Measurements from ENCODE around the gene AHCYL1.
"Not testable (repeated sequence)": the region's sequence is repeated elsewhere in the genome, so short reads cannot be mapped to it uniquely, and the experiment has no call there.

AHCYL1 gene

DNA sequence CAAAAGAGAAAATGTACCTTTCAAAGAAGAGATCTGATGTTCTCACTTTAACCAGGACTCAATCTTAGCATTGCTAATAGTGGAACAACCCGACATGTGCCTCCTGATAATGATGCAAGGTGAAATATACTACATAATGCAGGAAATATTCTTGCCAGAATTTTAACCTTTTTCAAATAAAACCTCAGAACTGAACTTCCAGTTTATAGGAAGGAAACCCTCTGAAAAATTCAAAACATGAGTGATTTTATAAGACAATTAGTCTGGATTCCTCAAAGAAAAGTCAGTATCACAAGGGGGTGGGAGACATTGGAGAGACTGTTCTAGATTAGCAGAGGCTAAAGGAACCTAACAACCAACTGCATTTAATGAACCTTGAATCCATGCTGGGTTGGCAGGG, 18.1 kb downstream of the AHCYL1 start:
- no peak for FAIRE-seq

DNA sequence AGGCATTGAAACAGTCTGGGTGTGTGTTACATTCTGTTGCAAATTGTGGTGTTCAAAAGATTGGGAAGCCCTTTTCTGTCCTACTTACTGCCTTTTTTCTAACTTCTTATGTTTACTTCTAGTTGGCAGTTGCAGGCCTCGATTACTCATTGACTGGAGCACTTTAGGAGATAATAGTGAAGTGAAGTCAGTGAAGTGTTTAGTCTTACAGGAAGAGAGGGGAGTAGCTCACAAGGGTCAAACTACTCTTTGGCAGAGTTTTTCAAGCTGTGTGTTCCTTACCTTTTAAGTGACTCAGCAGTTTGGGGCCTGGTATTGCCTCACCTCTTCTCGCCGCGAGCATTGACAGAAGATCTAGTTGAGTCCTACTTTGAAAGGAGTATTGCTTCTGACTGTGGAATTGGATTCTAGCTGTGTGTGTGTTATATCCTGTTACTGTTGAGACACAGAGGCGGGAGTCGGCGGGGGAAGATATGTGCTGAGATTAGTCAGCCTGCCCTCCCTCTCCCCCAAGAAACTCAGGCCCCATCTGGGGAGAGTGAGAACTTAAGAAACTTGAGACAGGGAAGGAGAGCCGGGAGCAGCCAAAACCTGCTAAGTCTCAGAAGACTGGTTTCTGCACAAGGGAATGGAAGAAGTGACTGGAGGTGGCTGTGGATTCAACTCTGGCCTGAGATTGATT, 19.3 kb downstream of the AHCYL1 start:
- no peak for FAIRE-seq

DNA sequence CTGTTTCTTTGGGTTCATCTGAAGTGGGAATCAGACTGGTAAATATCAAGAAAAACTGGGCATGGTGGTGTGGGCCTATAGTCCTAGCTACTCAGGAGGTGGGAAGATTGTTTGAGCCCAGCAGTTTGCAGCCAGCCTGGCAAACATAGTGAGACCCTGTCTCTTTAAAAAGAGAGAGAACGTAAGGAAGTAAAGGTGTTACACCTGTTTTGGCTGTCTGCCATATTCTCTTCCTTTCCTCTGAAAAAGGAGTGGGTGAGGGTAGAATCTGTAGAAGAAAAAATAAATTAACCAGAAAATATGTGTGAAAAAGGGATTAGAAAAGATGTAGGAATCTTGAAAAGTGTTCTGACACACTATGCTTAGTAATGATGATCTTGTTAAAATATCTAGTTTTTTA, 20.0 kb downstream of the AHCYL1 start:
- no peak for FAIRE-seq

DNA sequence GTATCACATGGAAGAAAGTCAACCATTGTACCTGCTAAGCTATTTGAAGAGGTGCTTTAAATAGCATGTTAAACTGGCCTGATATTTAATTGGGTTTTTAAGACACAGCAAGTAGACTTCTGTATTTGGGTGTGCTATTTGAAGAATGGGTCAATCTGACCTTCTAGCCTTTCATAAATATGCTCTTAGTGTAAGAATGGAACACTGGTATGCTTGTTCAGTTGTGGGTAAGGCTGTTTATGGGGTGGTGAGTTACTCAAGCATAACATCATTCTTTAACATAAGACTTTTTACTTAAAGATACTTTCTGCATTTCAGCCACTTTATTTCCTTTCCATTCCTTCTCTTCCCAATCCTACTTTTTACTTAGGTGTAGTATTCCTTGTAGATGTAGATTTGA, 21.4 kb downstream of the AHCYL1 start:
- FAIRE-seq = no peak

DNA sequence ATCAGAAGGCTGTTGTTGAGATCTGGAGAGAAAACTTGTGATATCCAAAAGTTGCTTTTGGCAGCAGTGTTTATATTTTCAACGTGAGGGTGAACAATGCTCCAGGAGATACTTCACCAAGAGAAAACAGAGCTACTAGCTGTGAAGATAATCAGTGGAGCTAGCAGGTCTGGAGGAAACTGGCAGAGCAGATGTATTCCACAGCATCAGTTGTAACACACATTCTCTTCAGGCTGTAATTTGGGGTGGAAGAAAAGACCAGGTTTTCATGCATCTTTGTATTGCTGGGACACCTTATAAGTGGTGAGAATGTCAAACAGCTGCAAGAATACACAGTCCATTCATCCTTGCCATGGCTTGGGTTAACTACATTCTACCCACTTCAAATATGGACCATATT, 22.0 kb downstream of the AHCYL1 start:
- FAIRE-seq = no peak

DNA sequence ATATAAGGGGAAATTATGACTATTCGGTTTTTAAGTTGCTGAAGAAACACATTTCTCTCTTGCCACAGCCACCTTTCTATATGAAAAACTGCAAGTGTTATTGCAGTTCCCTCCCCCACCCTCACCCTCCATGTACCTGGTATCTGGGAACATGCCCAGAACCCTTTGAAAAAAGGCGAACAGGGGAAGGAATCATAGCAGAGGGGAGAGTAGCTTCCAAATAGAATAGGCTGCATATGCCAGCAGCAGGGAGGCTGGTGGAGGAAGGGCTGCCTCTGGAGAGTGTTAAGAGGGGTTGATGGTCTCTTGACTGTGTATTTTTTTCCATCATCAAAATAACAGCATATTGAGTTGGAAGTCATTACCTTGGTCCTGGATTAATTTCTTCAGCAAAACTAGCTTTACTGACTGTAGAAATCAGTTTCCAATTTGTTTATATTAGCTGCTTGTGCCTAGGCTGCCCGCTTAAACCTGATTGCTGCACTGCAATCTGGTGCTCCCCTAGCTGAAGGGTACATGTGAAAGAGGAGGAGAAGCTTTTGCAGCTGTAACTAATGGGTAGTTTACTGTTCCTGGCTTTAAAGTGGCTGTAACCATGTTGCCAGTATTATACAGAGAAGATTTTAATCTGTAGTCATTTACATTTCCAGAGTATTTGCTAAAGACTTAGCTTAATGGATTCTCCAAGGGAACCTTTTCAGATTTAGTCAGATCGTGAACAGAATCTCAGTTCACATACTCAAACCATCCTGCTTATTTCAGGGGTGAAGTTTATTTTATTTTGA, 22.7 kb downstream of the AHCYL1 start:
- no peak for FAIRE-seq

DNA sequence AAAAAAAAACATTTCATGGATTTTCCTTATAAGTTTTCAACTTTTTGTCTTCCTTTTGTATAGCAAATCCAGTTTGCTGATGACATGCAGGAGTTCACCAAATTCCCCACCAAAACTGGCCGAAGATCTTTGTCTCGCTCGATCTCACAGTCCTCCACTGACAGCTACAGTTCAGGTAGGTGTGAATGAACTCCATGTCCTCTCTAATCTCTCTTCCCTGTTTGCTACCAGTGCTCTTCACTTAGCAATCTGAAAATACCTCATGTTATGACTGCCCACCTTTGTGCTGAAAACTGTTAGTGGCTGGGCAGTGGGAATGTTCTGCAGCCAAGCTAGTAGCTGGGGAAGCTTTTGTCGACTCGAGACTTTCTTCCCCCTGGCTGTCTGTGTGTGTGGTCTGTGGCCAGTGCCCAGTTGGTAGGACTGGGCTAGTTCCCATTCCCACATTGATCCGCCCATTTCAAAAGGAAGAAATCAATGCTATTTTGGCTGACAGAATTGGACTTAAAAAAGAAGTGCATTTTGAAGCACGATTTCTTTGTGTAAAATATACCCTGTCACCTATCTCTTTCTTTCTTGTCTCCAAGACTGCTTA, 24.5 kb downstream of the AHCYL1 start:
- no peak for FAIRE-seq

DNA sequence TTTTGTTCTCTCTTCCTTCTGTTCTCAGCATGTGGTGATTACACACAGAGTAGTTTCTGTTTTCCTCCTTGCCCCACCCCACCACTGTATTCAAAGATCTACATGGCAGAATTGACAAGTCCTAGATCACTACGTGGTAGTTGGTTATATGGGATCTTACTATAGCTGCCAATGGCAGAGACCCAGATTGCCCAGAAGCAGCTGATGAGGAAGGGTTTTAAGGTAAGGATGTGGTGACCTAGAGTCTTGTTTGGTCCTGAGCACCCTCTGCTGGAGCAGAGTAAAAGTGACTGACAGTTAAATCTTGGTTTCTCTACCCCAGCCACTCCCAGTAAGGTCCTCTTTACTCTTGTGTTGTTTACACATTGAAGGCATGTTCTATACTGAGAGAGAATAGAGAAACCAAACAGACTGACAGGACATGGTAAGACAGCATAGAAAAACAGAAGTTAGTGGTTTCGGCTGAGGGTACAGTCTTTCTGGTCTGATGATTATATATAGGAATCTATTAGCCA, 27.0 kb downstream of the AHCYL1 start:
- FAIRE-seq = no peak

DNA sequence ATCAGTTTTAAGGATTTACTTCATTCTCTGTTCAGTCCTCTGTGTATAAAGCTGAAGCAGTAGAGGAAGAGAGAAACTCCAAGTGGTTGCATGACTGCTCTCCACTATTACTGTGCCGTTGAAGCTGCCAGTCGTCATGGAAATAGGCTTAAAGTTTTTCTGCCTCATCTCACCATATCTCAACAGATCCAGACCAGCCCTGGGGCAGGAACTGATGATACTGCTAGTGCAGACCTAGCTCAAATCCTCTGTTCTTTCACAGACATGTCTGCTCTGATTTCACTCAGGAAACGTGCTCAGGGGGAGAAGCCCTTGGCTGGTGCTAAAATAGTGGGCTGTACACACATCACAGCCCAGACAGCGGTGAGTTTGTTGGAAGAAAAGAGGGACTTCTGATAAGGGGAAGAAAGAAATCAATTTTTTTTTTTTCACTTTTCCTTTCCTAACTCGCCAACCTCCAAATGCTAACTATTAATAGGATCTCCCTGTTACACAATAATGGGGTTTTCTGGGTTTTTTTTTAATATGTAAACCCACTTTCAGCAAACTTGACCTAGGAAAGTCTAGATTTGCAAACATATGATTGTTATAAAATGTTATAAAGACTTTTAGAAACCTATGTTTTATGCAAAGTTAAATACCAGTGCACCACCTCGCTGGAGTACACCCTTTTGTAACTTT, 27.7 kb downstream of the AHCYL1 start:
- FAIRE-seq = no peak

DNA sequence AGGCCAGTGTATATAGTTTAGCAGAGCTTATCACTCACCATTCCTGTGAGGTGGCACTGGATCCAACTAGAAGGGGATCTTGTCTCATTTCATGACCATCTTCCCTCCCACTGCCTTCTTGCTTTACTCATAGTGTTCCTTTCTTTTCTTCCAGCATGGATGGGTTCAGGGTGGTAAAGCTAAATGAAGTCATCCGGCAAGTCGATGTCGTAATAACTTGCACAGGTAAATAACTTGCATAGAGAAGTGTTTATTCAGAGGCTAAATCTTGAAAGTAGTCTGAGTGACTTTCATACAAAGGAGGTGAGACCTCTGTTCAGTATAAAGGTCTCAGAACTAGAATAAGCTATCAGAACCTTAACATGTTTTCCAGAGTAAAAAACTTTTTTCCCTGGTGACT, 33.2 kb downstream of the AHCYL1 start:
- FAIRE-seq = no peak

DNA sequence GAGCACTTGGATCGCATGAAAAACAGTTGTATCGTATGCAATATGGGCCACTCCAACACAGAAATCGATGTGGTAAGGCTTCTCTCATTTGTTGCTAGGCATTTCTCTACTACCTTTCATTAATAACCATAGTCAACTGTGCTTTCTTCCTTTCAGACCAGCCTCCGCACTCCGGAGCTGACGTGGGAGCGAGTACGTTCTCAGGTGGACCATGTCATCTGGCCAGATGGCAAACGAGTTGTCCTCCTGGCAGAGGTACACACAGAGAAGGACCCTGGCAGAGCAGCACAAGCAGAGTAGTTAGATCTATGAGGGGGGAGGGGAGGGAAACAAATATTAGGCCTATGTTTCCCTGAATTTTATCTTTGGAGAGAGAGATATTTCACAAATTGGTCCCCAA, 33.8 kb downstream of the AHCYL1 start:
- FAIRE-seq = no peak

DNA sequence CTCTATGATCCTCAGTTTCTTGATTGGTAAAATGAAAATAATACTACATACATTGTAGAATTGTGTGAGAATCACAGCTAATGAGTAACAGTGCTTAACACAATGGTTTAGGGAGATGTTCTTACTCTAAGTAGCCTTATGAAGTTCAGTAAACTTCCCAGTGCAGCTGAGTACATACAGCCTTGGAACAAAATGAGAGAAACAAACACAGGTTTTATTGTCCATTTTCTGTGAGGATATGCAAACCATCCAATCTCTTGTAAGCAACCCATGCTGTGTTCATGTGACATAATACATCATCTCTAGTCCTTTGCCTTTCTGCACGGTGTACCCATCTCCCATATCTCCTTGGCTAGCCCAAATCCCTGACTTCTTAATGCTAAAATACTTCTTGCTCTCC, 35.2 kb downstream of the AHCYL1 start:
- FAIRE-seq = no peak

DNA sequence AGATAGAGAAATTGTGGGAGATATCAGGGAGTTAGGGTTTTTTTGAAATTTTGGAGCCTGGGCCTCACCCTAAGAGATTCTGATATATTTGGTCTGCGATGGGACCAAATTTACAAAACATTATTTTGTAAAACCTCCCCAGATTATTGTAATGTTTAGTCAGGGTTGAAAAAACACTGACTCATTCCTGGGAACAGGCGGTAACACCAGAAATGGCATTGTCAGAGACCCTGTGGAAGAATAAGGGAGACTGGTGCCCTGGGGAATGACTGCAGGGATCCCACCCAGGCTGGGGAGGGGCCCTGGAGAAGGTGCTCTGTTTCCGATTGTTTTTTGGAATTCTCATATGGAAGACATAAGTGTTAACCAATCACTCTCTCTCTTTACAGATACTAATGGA, 36.7 kb downstream of the AHCYL1 start:
- FAIRE-seq = no peak

DNA sequence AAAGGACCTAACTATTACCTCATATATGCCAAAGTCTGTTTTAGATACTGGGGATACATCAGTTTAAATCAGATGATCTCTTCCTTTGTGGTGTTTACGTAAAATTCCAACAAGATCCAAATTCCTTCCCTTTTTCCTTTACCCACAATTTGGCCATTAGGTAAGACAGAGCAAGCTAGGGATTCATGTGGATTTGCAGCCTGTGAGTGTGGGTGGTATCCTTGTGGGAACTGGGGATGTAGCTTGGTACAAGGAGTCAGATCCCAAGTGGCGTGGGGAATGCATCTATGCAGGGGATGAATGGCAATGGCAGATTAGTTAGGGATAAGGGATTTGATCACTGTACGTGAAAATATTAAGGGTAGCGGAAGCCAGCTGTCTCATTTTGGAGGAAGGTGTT, 40.0 kb downstream of the AHCYL1 start:
- no peak for FAIRE-seq

DNA sequence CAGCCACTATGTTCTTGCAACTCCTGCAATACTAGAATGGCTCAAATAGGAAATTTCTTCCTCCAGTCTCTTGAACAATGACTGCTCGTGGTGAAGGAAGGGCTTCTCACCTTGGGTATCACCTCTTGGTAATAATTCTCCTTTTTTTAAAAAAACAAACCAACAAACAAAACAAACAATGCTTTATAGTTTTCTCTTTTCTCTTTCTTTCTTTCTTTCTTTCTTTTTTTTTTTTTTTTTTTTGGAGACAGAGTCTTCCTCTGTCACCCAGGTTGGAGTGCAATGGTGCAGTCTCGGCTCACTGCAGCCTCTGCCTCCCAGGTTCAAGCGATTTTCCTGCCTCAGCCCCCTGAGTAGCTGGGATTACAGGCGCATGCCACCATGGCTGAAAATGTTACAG, 46.1 kb downstream of the AHCYL1 start:
- FAIRE-seq = not testable (repeated sequence)

DNA sequence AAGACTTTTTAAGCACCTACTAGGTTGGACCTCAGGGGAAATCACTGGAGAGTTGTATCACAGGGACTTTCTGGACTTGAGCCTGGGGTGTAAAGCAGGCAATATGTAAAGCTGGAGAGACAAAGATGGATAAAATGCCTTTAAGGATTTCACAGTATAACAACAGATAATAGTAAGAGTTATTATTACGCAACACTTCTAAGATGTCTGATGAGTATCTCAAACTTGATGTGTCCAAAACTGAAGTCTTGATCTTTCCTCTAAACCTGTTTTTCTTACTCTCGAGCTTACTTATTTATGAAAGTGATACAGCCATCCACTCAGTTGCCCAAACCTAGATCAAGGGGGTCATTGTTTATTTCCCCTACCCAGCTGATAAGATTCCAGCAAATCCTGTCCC, 47.8 kb downstream of the AHCYL1 start:
- FAIRE-seq = no peak

DNA sequence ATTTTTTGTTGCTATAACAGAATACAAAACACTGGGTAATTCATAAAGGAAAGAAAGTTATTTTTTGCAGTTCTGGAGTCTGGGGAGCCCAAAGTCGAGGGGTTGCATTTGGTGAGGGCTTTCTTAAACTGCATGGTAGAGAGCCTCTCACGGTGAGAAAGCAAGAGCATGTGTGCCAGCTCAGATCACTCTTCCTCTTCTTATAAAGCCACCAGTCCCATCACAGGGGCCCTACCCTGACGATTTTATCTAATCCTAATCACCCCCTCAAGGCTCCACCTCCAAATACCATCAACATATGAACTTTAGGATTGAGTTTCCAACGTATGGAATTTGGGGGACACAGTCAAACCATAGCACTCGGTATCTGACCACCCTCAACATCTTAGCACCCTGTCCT, 48.9 kb downstream of the AHCYL1 start:
- FAIRE-seq = no peak

DNA sequence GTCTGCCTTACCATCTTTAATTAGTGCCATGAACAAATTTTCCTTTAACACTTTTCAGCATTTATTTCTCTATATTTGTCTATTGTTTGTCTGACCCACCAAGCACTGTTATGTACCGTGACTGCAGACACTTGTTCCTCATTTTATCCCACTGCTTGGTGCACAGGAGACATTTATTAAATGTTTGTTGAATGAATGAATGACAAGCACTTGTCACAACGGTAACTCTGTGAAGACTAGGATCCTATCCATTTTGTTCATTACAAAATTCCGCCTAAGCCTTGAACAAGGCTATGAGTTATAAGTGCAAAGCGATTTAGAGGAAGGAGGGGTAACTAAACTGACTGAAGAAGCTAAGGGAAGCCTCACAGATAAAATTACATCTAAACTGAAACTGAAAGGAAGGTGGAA, 49.5 kb downstream of the AHCYL1 start:
- FAIRE-seq = no peak

DNA sequence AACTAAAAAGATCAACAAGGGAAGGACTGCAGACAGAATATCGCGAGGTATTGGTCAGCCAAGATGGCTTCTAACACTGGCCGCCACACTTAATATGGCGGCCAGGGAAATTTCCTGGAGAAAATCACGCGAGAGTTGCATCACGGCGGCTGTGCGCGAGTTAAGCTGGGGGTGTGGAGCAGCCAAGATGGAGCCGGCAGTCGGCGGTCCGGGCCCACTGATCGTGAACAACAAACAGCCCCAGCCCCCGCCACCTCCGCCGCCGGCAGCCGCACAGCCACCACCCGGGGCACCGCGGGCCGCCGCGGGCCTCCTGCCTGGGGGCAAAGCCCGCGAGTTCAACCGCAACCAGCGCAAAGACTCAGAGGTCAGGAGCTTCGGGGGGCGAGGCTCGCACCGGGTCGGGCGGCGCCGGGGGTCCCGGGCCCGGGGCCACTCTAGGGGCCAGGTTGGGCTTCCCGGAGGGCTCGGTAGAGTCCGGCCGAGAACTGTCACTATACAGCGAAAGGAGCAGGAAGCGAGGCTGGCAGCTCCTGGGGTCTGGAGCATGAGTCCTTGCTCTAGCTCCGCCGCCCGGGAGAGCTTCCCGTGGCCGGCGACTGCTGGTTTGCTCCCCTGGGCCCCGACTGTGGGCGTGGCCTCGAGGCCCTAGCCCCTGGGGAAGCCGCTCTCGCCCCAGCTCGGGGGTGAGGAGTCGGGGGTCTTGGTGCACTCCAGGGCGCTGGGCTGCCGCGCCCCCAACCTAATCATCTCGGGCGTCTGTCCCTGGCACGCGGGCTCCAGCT, 50.1 kb downstream of the AHCYL1 start, which contains the start of gene STRIP1:
TSS of gene STRIP1 (plus strand) at position 174 of the 785 bp plus-strand sequence. CDS start at position 188, 14 bp downstream.
- no peak for FAIRE-seq

DNA sequence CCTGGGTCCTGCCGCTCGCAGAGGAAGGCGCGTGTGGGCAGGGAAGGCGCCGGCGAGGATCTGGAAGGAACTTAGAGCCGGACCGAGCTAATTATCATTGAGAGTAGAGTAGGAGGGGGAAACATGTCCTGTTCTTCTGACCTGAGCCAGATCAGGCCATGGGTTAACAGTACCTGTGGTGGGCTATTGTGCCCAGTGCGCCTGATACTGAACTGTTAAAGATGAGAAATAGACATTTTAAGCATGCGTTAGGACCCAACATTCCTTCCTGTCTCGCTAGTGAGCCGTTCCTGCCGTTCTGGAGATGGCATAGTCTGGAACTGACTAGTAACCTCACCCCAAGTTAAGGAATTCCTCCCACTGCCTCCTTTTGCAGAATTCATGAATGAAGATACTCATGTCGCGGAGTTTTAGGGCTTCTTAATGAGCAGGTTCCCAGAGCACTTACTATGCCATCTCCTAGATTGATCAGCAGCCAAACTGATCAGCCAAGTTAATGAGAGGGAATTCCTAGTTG, 50.7 kb downstream of the AHCYL1 start:
- FAIRE-seq = no peak

DNA sequence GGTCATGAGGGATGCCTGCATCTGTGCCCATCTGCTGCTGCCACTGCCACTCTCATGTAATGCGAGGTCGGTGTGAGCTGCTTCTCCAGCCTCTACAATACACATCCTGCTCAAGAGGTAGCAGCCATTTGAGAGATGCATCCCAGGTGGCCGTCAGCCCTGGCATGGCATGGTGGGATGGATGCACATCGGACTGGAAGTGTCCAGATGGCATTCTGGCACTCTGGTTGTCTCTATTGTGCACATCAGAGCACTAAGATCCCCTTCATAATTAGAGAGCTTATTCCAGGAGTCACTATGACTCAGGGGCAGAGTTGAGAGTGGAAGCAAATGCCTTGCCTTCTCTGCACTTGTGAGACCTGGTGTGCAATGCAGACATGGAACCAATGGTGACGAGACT, 53.7 kb downstream of the AHCYL1 start:
- FAIRE-seq = no peak

DNA sequence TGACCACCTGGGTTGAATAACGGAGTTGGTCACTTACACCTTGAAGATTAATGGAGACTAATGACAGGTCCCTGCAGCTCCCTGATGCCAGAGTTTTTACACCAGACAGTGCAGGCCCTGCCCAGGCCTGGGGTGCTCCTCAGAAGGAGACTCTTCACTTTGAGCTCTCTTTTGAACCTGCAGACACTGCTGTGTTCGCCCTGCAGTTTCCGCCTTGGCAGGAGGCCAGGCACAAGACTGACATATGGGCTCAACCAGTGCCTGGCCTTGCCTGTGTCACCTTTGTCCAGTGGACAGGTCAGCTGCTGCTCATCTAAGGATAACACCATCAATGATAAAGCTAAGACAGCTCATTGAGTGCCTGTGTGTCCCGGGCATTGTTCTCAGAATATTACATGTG, 55.1 kb downstream of the AHCYL1 start:
- no peak for FAIRE-seq
